A549 (cell line): ENCODE results near the gene SH3RF3. TPM values are rescaled to one million over a fixed set of nuclear protein-coding genes. Genes with fewer than 3 reads are reported as not detected.
"Not testable (repeated sequence)": the region's sequence is repeated elsewhere in the genome, so short reads cannot be mapped to it uniquely, and the experiment has no call there.

Source experiments
- ATAC-seq, 2 experiments: fragments of 200-7000 bp in 1 of 2; fragments of >200 bp in 1 of 2; cut with Nextera tagmentation in 1 of 2; cut with Tn5 transposase in 1 of 2; 3 replicates each; pipeline versions ENCODE4 v1.8.0 to v1.9.1; 2018 to 2020; ENCODE audit warnings: mild to moderate bottlenecking in 1 of 2, moderate library complexity in 1 of 2
- CTCF ChIA-PET: fragments of 300-600 bp; sonication (Branson Sonifier 250); formaldehyde crosslinking; extraction: SDS; loops from one replicate; lab custom pipeline; 2021; ENCODE audit warnings: antibody characterized with exemption, inconsistent platforms; lab: Yijun Ruan, JAX
- POLR2A ChIA-PET: fragments of 350-600 bp; formaldehyde crosslinking; extraction: SDS; loops from one replicate; lab custom pipeline; 2021; ENCODE audit warnings: antibody characterized with exemption, inconsistent platforms; lab: Yijun Ruan, JAX
- DNase-seq, 2 experiments: peaks; one replicate each; pipeline versions ENCODE4 v3.0.0 to v3.0.0-alpha.2; 2011 to 2016; ENCODE audit warnings: low read depth in 1 of 2, low spot score in 1 of 2
- FAIRE-seq: peaks from 2 replicates; lab custom pipeline; 2011; peaks lifted over from hg19 to GRCh38; lab: Jason Lieb, UNC
- H3K27ac ChIP-seq, 2 experiments: fragments of >200 bp; sonication (Bioruptor Twin); formaldehyde crosslinking; 3 replicates each; pipeline ENCODE4 v1.5.1; 2016 to 2017
- H3K4me1 ChIP-seq: fragments of >200 bp; sonication (Bioruptor Twin); formaldehyde crosslinking; 3 replicates; pipeline ENCODE4 v1.6.1; 2016
- H3K4me2 ChIP-seq: fragments of >200 bp; sonication (Bioruptor Twin); formaldehyde crosslinking; 3 replicates; pipeline ENCODE4 v1.6.1; 2016
- H3K4me3 ChIP-seq: fragments of >200 bp; sonication (Bioruptor Twin); formaldehyde crosslinking; 3 replicates; pipeline ENCODE4 v1.5.1; 2016
- H3K9me3 ChIP-seq: fragments of >200 bp; sonication (Bioruptor Twin); formaldehyde crosslinking; 3 replicates; pipeline ENCODE4 v1.6.1; 2016
- CHD2 ChIP-seq: fragments of 150-350 bp; IDR thresholded peaks from 2 replicates; pipeline ENCODE4 v1.6.1; 2014; ENCODE audit warnings: low read length; ENCODE audit not compliant: partially characterized antibody
- E2F6 ChIP-seq: IDR thresholded peaks from 2 replicates; pipeline ENCODE4 v1.6.1; 2012; ENCODE audit warnings: low read depth, borderline replicate concordance
- EHMT2 ChIP-seq: fragments of 200-600 bp; sonication (generic); IDR thresholded peaks from 2 replicates; pipeline ENCODE4 v1.6.1; 2016; ENCODE audit warnings: antibody characterized with exemption, low read depth, mild to moderate bottlenecking, moderate library complexity
- ELK1 ChIP-seq: fragments of 150-350 bp; IDR thresholded peaks from 2 replicates; pipeline ENCODE4 v1.6.1; 2014; ENCODE audit warnings: low read depth, mild to moderate bottlenecking, low read length
- GATA3 ChIP-seq: IDR thresholded peaks from 2 replicates; pipeline ENCODE4 v1.6.1; 2012; ENCODE audit warnings: borderline replicate concordance
- HES2 ChIP-seq: fragments of >200 bp; sonication (Bioruptor Twin); formaldehyde crosslinking; IDR thresholded peaks from 2 replicates; pipeline ENCODE4 v1.6.1; 2016
- HOXB13 ChIP-seq: fragments of 250-450 bp; sonication (Bioruptor Pico); IDR thresholded peaks from 2 replicates; pipeline ENCODE4 v1.5.0; 2020; ENCODE audit warnings: low read depth, mild to moderate bottlenecking, moderate library complexity
- HOXB5 ChIP-seq: fragments of 250-450 bp; sonication (Bioruptor Pico); IDR thresholded peaks from 2 replicates; pipeline ENCODE4 v1.5.0; 2020; ENCODE audit warnings: mild to moderate bottlenecking, moderate library complexity
- NR3C1 ChIP-seq: fragments of >200 bp; sonication (Bioruptor Twin); formaldehyde crosslinking; IDR thresholded peaks from 3 replicates; pipeline ENCODE4 v1.6.1; 2017
- PBX3 ChIP-seq: IDR thresholded peaks from 2 replicates; pipeline ENCODE4 v1.6.1; 2012
- PHF8 ChIP-seq: fragments of 200-600 bp; sonication (generic); IDR thresholded peaks from 2 replicates; pipeline ENCODE4 v1.6.1; 2016; ENCODE audit warnings: low read depth, mild to moderate bottlenecking, antibody characterized with exemption, moderate library complexity, borderline replicate concordance
- RAD21 ChIP-seq, 2 experiments: fragments of >200 bp in 1 of 2; sonication (Bioruptor Twin) in 1 of 2; formaldehyde crosslinking in 1 of 2; IDR thresholded peaks in 1 of 2; conservative IDR thresholded peaks in 1 of 2; 2 replicates in 1 of 2; 3 replicates in 1 of 2; pipeline ENCODE4 v1.6.1; 2012 to 2018; ENCODE audit warnings: inconsistent platforms in 1 of 2
- RFX5 ChIP-seq: fragments of 450-650 bp; IDR thresholded peaks from 2 replicates; pipeline ENCODE4 v1.7.1; 2014; ENCODE audit warnings: antibody characterized with exemption, mild to moderate bottlenecking, moderate library complexity
- SREBF2 ChIP-seq: fragments of 450-650 bp; IDR thresholded peaks from 2 replicates; pipeline ENCODE4 v1.6.1; 2014; ENCODE audit warnings: mild to moderate bottlenecking, moderate library complexity
- TP53 ChIP-seq: fragments of 250-450 bp; sonication (Bioruptor Pico); IDR thresholded peaks from 2 replicates; pipeline ENCODE4 v1.5.0; 2021; ENCODE audit warnings: mild to moderate bottlenecking, moderate library complexity
- USF2 ChIP-seq: fragments of 450-650 bp; IDR thresholded peaks from 2 replicates; pipeline ENCODE4 v1.6.1; 2014; ENCODE audit warnings: antibody characterized with exemption
- ZC3H11A ChIP-seq: fragments of 450-650 bp; IDR thresholded peaks from 2 replicates; pipeline ENCODE4 v1.6.1; 2014; ENCODE audit warnings: antibody characterized with exemption, mild to moderate bottlenecking
- ZFP36 ChIP-seq: fragments of 450-650 bp; IDR thresholded peaks from 2 replicates; pipeline ENCODE4 v1.6.1; 2014; ENCODE audit warnings: borderline replicate concordance; ENCODE audit not compliant: partially characterized antibody
- WGBS: methylation state at CpG from one replicate; pipeline ENCODE4 v1.1.6; 2017; ENCODE audit errors: missing lambda C conversion rate; 5-methylcytosine and 5-hydroxymethylcytosine counted together
- polyA plus RNA-seq, 4 experiments: library from polyadenylated mRNA; depleted of rRNA in 3 of 4; stranded (reverse); fragments of >200 nt; fragmentation: RNase III in 1 of 4; extraction: RNeasy Plus Mini Kit Qiagen cat#74134 plus additional on column Dnase treatment in 1 of 4; gene quantifications; 2 replicates in 3 of 4; 3 replicates in 1 of 4; pipeline ENCODE4 v1.2.3, GENCODE V29; 2011 to 2017

SH3RF3 gene
- polyA plus RNA-seq, 2 of the 4 experiments (the other 2 are of a cell fraction), result 0.04 to 0.21 TPM

GRCh38 chr2:109220860-109221259 lies 91.9 kb downstream of the SH3RF3 start:
- ATAC-seq, result no peak

GRCh38 chr2:109221316-109221715 lies 92.3 kb downstream of the SH3RF3 start:
- ATAC-seq, CTCF ChIA-PET, H3K27ac ChIP-seq, H3K4me3 ChIP-seq, H3K4me1 ChIP-seq, FAIRE-seq, DNase-seq, POLR2A ChIA-PET, H3K9me3 ChIP-seq, H3K4me2 ChIP-seq: not testable (repeated sequence)
- 63% methylated on average over 9 of the region's 9 CpGs for WGBS

More at GRCh38 chr2:109220860-109221259, 91.9 kb downstream of the SH3RF3 start:
- no peak overlapping the region for H3K27ac ChIP-seq
- DNase-seq, result no peak
- H3K9me3 ChIP-seq, result no peaks in the 10 kb centered on the region
- ChIA-PET CTCF (no interaction called here), POLR2A (no interaction called here)
- no peak overlapping the region for H3K4me3 ChIP-seq
- no peak for FAIRE-seq
- H3K4me1 ChIP-seq, result no peaks in the 10 kb centered on the region
- no peak for TF ChIP-seq RAD21 (conservative IDR thresholded peaks at IDR 0.05 in 1 of 2, IDR thresholded peaks at IDR 0.05 in 1 of 2)
- TF ChIP-seq PHF8, result no peak
- TF ChIP-seq E2F6, result no peak
- no peak for TF ChIP-seq TP53 (CRISPR knock-in tag)
- TF ChIP-seq CHD2, result no peak
- no peak for TF ChIP-seq SREBF2
- H3K4me2 ChIP-seq, result no peak overlapping the region
- WGBS, result 44% methylated on average over 2 of the region's 2 CpGs

- 89% methylated on average over 3 of the region's 3 CpGs for WGBS
- H3K4me2 ChIP-seq, result no peak overlapping the region
- no peak overlapping the region for H3K27ac ChIP-seq
- no peak for DNase-seq
- no peak for FAIRE-seq
- H3K4me3 ChIP-seq, result no peak overlapping the region
- no peaks in the 10 kb centered on the region for H3K9me3 ChIP-seq
- TF ChIP-seq ZC3H11A (no peak), TP53 (CRISPR knock-in tag) (no peak), ELK1 (no peak), NR3C1 (no peak), RFX5 (no peak), PBX3 (no peak), ZFP36 (no peak), USF2 (no peak), EHMT2 (no peak), HES2 (no peak), HOXB5 (no peak), E2F6 (no peak), HOXB13 (no peak), GATA3 (no peak)
- no peaks in the 10 kb centered on the region for H3K4me1 ChIP-seq
- ChIA-PET POLR2A (no interaction called here), CTCF (interaction anchor here (0.7 kb wide), 1 partner anchor 31 kb away, joined by 3 read pairs; no protein-coding TSS in a partner anchor)
- ATAC-seq, result no peak
These were observed 93.4 kb downstream of the SH3RF3 start for GRCh38 chr2:109222422-109222821.
